GM18508 (cell line): ENCODE data around the gene EMC9.

ENCODE experiments used
- ATAC-seq: cut with Tn5 transposase; IDR thresholded peaks from one replicate; pipeline ENCODE4 v1.9.1; 2021; ENCODE audit warnings: moderate number of reproducible peaks; ENCODE audit not compliant: insufficient read depth, unreplicated experiment

EMC9 gene

GRCh38 chr14:24150061-24150460, 8.7 kb upstream of the EMC9 start:
- ATAC-seq: no peak

DNA sequence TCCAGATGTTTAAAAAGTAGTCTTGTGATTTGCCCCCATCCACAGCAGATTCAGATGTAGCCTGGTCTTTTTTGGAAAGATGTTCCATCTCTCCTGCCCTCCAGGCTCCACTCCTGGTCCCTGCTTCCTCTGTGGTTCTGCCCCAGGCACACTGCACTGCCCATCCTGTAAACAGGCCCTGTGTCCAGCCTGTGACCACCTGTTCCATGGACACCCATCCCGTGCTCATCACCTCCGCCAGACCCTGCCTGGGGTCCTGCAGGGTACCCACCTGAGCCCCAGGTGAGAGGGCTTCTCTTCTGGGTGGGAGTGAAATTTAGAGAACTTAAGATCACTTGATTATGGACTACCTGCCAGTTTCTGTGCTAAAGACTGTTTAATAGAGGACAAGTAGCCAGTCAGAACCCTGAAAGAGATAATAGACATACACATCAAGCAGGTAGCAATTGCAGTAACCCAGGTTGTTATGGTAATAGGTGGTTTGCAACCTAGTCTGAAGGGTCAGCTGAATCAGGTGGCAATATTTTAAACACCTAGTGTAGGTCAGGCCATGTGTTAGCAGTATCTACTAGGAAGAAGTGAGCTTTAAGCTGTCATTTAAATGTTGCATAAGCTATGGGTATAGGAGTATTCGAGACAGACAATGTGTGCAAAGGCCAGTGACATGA, 8.0 kb upstream of the EMC9 start:
- no peak for ATAC-seq

DNA sequence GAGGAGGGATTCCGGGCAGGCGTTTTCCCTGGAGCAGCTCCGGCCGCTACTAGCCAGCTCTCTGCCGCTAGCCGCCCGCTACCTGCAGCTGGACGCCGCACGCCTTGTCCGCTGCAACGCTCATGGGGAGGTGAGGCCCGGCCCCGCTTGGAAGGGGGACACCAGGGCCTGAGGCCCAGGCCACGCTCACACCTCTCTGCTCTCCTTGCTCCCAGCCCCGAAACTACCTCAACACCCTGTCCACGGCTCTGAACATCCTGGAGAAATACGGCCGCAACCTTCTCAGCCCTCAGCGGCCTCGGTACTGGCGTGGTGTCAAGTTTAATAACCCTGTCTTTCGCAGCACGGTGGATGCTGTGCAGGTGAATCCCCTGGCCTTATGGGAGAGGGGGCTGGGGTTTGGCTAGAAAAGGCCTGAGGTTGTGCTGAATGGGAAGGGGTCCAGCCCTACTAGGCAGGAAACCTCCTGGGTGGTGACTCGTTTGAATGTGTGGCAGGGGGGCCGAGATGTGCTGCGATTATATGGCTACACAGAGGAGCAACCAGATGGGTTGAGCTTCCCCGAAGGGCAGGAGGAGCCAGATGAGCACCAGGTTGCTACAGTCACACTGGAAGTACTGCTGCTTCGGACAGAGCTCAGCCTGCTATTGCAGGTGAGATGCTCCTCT, 6.5 kb upstream of the EMC9 start:
- ATAC-seq: no peak

- peak; percentile 67 for ATAC-seq
These were observed 5.8 kb upstream of the EMC9 start, which contains the start of gene RNF31 for GRCh38 chr14:24146978-24147760. RNF31 (plus strand) TSS chr14:24147498; CDS start chr14:24147699, 201 bp downstream.

GRCh38 chr14:24146453-24146977, 5.1 kb upstream of the EMC9 start, which contains the start of gene PSME2:
PSME2 (minus strand) TSS chr14:24146610; CDS start chr14:24146581, 29 bp downstream.
- ATAC-seq: peak; percentile 31

DNA sequence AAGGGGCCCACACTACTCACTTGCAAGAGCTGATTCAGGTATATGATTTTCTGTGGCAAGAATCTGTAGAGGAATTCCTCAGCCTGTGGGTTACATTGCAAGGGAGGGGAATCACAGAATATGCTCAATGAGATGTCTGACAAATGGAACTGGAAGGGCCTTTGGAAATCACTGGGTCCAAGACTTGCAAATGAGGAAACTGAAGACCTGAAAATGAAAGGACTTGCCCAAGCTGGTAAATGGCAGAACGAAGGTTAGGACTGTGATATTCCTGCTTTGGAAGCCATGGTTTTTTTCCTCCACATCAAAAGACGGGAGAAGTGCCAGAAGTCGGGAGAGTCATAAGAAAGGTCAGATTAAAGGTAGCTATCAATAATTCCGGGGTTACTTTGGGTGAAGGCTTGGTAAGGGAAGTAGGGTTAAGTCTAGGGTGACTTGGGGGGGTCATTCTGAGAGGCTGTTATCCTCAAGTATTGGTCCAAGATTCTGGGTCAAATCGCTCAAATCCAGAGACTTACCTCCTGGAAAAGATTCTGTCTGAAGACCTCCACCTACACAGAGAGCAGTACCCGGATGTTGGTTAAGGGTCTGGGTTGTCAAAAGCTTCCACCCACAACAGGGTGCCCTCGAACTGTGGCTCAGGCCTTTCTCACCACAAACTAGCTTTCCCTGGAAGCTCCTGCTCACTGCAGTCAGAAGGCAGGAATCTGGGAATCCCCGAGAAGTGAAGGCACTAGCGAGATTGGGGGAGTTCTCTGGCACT, 4.5 kb upstream of the EMC9 start:
- ATAC-seq: no peak

GRCh38 chr14:24145219-24145618, 3.8 kb upstream of the EMC9 start:
- no peak for ATAC-seq

GRCh38 chr14:24144451-24144850, 3.1 kb upstream of the EMC9 start:
- ATAC-seq: no peak

- no peak for ATAC-seq
These were observed 2.1 kb upstream of the EMC9 start for GRCh38 chr14:24143511-24143910.

DNA sequence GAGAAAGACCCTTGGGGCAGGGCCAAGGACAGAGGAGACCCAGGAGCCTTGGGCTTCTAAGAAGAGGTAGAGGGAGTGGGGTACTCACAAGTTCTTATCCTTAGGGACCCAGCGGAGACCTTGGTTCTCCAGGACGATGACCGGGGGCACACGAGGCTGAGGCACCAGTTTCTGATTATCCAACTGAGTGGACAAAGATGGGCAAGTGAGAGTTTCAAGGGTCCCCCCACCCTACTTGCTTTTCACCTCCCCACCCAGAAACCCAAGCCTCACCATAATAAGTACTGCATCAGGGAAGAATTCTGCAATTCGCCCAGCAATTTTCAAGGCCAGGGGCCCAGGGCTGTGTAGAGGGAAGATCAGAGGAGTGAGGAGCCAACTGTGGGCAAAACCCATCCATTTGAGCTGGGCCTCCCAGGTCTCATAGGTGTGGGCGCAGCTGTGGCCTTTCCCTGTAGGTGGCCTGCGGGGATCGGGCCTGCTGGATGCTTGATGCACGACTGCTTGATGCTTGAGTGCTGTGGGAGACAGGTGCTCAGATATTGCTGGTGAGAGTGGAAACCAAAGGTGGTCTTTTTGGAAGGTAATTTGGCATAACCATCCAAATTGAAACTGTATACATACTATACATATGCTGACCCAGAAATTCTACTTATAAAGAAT, 2.0 kb downstream of the EMC9 start:
- ATAC-seq: no peak

- ATAC-seq: no peak
These were observed 2.8 kb downstream of the EMC9 start for GRCh38 chr14:24138396-24139271.

GRCh38 chr14:24137529-24138395, 3.6 kb downstream of the EMC9 start:
- ATAC-seq: no peak

GRCh38 chr14:24136684-24137528, 4.5 kb downstream of the EMC9 start:
- no peak for ATAC-seq

- no peak for ATAC-seq
These were observed 5.3 kb downstream of the EMC9 start, which contains the start of gene PSME1 for GRCh38 chr14:24135834-24136683. PSME1 (plus strand) TSS chr14:24136194; CDS start chr14:24136263, 69 bp downstream.

DNA sequence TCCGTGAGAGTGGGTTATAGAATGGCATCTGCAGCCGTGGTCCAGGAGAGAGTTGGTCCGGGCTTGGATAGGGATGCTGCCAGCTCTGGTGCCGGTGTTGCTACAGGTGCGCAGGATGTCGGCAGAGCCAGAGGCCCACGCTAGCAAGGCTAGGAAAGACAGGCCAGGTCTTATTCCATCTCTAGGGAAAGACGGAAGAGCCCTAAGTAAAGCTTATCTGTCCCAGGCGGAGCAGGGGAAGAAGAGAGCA, 5.9 kb downstream of the EMC9 start:
- ATAC-seq: no peak

- no peak for ATAC-seq
These were observed 7.7 kb downstream of the EMC9 start for GRCh38 chr14:24133735-24134134.
